GM19238 (cell line): Measurements from ENCODE around the gene ENGASE.
"Not testable (repeated sequence)": the region's sequence is repeated elsewhere in the genome, so short reads cannot be mapped to it uniquely, and the experiment has no call there.

Experiments
- DNase-seq: peaks from one replicate; pipeline ENCODE4 v3.0.0; 2011; ENCODE audit warnings: low spot score; ENCODE audit not compliant: insufficient read length

ENGASE gene, protein sequence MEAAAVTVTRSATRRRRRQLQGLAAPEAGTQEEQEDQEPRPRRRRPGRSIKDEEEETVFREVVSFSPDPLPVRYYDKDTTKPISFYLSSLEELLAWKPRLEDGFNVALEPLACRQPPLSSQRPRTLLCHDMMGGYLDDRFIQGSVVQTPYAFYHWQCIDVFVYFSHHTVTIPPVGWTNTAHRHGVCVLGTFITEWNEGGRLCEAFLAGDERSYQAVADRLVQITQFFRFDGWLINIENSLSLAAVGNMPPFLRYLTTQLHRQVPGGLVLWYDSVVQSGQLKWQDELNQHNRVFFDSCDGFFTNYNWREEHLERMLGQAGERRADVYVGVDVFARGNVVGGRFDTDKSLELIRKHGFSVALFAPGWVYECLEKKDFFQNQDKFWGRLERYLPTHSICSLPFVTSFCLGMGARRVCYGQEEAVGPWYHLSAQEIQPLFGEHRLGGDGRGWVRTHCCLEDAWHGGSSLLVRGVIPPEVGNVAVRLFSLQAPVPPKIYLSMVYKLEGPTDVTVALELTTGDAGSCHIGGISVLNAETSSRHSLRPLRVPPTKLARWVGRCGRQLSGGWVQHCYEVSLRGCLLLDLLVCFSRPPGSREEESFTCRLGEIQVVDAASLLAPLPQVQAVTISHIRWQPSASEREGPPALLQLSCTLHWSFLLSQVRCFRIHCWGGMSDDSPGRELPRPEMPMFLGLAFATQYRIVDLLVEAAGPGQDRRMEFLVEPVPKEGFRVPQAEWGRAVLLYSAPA

GRCh38 chr17:79074649-79075445 is at the start of gene ENGASE:
TSS of gene ENGASE (plus strand) at chr17:79074824. CDS start at chr17:79074945, 121 bp downstream.
- DNase-seq, result peak; percentile 99

DNA sequence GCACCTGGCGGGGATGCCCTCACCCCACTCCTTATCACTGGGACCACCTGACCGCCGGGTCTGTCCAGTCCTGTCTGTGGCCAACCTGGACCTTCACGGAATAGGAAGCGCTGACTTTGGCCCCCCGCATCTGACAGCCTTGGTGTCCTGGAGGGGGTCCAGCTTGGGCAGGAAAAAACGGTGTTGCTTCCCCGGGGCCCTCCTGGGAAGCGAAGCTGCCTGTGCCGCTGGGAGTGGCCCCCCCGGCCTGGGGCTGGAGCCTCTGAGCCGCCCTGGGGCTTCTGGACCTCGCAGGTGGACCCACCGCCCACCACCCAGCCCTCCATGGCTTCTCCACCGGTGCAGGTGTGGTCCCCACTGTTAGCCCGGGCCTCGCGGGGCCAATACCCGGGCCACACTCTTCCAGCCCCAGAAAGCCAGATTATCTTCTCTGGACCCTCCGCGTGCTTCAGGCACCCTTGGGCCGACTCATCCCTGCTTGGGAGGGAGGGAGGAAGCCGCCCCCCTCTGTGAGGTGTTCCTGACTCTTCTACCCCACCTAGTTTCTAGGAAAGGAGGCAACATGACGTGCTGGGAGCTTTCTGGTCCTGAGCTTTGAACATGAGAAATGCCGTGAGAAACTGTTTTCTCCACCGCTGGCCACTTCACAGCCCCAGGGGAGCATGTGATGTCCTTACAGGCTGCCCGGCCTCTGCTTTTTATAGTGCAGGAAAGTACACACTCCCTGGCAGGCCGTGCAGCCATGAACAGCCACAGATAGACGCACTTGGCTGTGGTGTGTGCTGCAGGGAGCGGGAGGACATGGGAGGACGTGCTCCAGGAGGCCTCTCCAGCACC is 49.5 kb upstream of the ENGASE start:
- no peak for DNase-seq

- DNase-seq, result no peak
Measured at GRCh38 chr17:79026376-79027273, 48.0 kb upstream of the ENGASE start.

- no peak for DNase-seq
Measured at GRCh38 chr17:79027274-79027924, 47.2 kb upstream of the ENGASE start.

DNA sequence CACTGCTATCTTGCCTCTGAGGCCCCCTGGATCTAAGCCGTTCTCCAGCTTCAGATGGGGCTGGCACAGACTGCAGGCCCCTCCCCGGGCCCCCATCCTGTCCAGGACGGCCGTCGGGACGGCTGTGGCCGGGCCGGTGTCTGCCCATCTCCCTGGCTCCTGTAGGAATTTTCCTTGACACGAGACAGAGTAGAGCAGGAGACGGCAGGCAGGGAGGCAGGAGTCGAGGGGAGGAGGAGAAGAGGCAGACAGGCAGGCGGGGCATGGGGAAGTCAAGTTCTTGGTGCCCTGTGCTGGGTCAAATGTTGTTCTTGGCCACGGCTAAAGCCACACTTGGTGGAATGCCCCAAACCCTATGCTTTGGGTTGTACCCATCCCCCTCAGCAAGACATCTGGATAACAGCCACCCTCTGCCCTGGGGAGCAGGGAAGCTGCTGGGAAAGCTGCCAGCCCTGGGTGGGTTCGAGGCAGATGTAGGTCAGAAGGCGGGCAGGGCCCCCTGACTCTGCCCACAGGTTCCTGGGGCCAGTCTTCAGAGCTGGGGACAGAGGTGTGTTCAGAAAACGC is 46.6 kb upstream of the ENGASE start:
- no peak for DNase-seq

GRCh38 chr17:79028496-79029326 is 45.9 kb upstream of the ENGASE start:
- no peak for DNase-seq

DNA sequence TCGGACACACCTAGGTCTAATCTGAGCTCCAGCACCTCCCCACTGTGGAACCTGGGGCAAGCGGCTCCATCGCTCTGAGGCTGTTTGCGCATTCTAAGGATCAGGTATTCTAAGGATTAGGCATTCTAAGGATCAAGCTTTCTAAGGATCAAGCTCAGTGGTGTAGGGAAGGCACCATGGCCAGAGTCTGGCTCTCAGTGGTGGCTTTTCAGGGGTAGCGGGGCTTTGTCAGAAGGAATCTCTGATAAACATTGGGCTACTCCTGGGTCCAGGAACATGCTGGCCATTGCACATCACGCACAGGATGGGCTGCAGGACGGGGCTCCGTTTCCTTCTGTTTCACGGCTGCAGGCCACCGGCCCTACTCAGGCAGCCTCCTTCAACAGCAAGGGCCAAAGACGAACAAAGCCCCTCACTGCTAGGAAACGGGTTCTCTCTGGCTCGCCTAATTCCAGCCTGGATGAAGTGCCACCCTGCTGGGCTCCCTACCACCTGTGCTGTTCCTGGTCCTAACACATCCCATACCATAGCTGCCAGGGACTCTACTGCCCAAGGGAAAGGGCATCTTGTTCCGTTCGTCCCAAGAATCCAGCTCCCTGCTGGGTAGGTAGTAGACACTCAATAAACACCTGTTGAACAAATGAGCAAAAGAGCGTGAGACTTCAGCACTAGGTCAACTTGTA is 45.2 kb upstream of the ENGASE start:
- no peak for DNase-seq

DNA sequence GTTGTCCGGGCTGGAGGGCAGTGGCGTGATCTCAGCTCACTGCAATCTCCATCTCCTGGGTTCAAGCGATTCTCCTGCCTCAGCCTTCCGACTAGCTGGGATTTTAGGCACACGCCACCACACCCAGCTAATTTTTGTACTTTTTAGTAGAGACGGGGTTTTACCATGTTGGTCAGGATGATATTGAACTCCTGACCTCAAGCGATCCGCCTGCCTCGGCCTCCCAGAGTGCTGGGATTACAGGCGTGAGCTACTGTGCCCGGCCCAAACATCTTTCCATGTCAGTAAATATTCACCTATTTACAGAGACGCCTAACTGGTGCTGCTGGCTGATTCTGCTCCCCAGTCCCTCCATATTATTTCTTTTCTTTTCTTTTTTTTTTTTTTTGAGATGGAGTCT is 44.0 kb upstream of the ENGASE start:
- DNase-seq, result not testable (repeated sequence)

DNA sequence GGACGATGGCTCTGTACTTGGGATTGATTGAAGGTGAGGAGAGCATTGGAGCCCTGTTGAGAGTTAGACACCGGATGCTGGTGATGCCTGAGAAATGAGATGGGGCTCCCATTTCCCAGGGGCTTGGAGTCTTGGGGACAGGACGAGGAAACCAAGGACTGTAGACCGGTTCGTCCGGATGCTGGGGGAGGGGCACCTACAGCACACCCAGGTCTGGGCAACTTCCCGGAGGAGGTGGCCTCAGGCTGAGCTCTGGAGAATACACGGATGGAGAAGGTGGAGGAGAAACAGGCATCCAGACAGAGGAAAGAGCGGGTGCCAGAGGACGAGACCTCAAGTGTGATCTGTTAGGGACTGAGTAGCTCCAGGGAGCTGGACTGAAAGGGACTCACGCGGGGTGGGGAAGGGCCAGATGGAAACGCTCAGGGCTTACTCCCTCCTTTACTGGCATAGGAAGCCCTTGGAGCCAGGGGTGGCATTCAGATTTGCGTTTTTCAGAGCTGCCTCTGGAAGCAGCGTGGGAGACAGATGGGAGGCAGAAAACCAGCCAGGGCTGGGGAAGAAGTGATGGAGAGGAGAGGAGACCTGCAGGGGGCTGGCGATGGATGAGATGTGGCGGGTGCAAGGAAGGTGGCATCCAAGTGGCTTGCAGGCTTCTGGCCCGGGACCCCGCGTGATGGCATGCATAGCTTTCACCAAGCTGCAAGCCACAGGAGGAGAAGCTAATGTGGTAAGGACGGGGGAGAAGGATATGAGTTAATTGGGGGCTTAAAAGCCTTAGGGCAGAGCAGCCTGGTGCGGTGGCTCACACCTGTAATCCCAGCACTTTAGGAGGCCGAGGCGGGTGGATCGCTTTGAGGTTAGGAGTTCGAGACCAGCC is 42.4 kb upstream of the ENGASE start:
- no peak for DNase-seq

DNA sequence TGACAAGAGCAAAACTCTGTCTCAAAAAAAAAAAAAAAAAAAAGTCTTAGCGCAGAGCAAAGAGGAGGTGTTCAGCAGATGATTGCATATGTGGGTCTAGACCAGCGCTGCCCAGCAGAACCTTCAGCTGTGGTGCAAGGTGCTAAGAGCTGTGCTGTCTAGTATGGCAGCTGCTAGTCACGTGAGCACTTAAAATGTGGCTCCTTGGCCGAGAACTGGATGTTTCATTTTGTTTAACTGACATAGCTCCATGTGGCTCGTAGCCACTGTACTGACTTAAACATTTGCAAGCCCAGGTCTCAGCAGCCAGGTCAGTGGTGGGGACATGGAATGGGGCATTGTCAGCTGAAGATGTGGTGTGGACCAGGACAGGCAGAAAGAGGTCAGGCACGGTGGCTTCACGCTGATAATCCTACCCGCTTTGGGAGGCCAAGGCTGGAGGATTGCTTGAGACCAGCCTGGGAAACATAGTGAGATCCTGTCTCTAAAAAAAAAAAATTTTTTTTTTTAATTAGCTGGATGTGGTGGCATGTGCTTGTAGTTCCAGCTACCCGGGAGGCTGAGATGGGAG is 41.5 kb upstream of the ENGASE start:
- no peak for DNase-seq

DNA sequence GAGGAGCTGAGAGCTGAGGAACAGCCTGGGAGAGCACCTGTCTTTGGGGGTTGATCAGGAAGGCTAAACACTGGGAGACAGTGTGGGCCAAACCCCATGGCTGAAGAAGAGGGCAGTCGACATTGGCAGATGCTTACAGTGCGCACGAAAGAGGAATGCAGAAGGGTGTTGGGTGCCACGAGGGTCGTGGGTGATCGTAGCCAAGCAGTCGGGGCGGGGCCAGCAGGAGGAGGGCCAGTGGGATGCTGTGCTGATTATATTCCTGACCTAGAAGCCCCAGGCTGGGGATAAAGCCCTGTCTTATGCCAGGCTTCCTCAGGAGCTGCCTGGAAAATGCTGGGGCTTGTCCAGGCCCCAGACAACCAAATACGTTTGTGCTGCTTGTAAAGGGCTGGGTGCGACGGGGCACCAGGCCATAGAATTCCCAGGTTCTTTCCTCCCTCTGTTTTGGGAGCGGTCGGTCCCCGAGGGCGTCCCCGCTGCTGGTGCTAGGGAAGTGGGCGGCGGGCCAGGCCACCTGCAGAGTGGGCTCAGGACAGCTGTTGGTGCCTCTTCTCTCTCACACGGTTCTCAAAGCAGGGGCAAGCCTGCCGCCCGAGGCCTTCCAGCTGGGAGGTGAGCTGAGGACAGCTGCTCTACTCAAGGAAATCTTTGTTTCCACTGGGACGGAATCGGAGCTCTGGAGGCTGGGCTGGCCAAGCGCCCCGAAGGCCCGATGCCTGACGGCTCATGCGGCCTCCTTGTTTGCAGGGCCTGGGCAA is 40.7 kb upstream of the ENGASE start:
- no peak for DNase-seq

DNA sequence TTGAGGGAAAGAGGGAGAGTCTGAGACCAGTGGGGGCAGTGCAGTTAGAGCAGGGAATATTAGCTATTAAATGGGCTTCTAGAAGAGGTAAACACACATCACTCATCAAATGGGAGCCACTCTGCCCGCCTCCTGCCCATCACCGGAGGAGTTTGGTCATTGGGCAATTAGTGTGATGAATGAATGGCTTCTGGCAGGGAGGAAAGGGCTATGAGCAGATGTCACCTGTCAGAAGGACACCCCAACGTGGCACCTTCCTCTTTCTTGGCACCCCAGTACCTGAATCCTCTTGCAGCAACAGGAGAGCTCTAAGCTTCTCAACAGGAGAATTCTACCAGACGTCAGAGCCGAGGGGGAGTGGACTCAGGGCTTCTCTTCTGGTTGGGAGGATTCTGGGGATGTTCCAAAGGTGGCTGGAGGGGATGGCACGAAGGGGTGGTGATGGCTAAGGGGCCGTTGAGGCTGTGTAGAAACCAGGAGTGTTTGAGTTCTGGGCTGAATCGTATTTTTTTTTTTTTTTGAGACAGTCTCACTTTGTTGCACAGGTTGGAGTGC is 39.6 kb upstream of the ENGASE start:
- no peak for DNase-seq

DNA sequence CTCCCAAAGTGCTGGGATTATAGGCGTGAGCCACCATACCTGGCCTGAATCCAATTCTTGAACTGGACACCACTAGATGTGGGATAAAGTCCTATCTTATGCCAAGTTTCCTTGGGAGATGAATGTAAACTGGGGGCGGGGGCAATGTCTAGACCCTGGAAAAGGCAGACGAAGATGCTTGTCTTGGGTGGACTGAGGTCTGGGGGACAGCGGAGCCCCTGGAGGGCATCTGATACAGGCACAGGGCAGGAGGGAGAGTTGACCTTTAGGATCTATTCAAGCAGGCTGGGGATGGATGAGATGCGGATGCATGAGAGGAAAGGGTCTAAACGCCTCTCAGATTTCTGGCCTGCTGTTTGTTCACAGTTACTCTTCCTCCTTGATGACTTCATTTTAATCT is 38.9 kb upstream of the ENGASE start:
- no peak for DNase-seq

GRCh38 chr17:79036181-79036580 is 38.4 kb upstream of the ENGASE start:
- no peak for DNase-seq

- DNase-seq, result no peak
Measured at GRCh38 chr17:79036596-79036995, 38.0 kb upstream of the ENGASE start.
